Endometrial microvascular endothelial cells (primary cell): Measurements from ENCODE around the gene AP3S2. TPM values are rescaled to one million over a fixed set of nuclear protein-coding genes. Genes with fewer than 3 reads are reported as not detected.
"Not testable (repeated sequence)": the region's sequence is repeated elsewhere in the genome, so short reads cannot be mapped to it uniquely, and the experiment has no call there.

Source experiments
- in situ Hi-C: cut with HindIII; loops from 2 replicates; pipeline ENCODE4 v1.10.0; 2017; ENCODE audit warnings: low sequenced_read_pairs, low pct_unique_long_range_greater_than_20kb; ENCODE audit errors: inconsistent ontology term
- total RNA-seq: library from RNA; depleted of rRNA; stranded (reverse); fragments of >200 nt; gene quantifications from one replicate; pipeline ENCODE4 v1.2.3, GENCODE V29; 2015; ENCODE audit errors: inconsistent ontology term

The AP3S2 gene
- total RNA-seq, 1 donor from 2014 or later, result 52.5 TPM

- in situ Hi-C loops, result no loop called here
These were observed 12.1 kb upstream of the AP3S2 start for GRCh38 chr15:89905846-89906378.

- in situ Hi-C loops, result no loop called here
These were observed 10.7 kb upstream of the AP3S2 start for GRCh38 chr15:89904519-89904918.

- in situ Hi-C loops, result no loop called here
These were observed 10.0 kb upstream of the AP3S2 start for GRCh38 chr15:89903858-89904130.

- in situ Hi-C loops, result no loop called here
These were observed 9.4 kb upstream of the AP3S2 start for GRCh38 chr15:89903015-89903857.

GRCh38 chr15:89900849-89901248 lies 7.1 kb upstream of the AP3S2 start:
- in situ Hi-C loops, result no loop called here

GRCh38 chr15:89899951-89900567 lies 6.3 kb upstream of the AP3S2 start:
- in situ Hi-C loops, result no loop called here

GRCh38 chr15:89899295-89899945 lies 5.6 kb upstream of the AP3S2 start:
- in situ Hi-C loops, result no loop called here

GRCh38 chr15:89898614-89899294 lies 5.0 kb upstream of the AP3S2 start:
- in situ Hi-C loops, result no loop called here

GRCh38 chr15:89898146-89898545 lies 4.4 kb upstream of the AP3S2 start:
- in situ Hi-C loops, result no loop called here

GRCh38 chr15:89893027-89893426 lies 767 bp downstream of the AP3S2 start:
- in situ Hi-C loops, result no loop called here

GRCh38 chr15:89888214-89888804 lies 5.5 kb downstream of the AP3S2 start:
- in situ Hi-C loops, result no loop called here

GRCh38 chr15:89885611-89886010 lies 8.2 kb downstream of the AP3S2 start:
- in situ Hi-C loops, result no loop called here

- in situ Hi-C loops, result not testable (repeated sequence)
These were observed 8.6 kb downstream of the AP3S2 start for GRCh38 chr15:89885179-89885578.

GRCh38 chr15:89883518-89883917 lies 10.3 kb downstream of the AP3S2 start:
- in situ Hi-C loops, result no loop called here

- in situ Hi-C loops, result no loop called here
These were observed 13.1 kb downstream of the AP3S2 start for GRCh38 chr15:89880727-89881126.

- in situ Hi-C loops, result loop anchor here (10.0 kb wide), 1 partner anchor 104 kb away; the partner anchor contains the start of gene MESP2
These were observed 15.5 kb downstream of the AP3S2 start for GRCh38 chr15:89878323-89878722.

- in situ Hi-C loops, result loop anchor here (10.0 kb wide), 1 partner anchor 102 kb away; the partner anchor contains the start of gene MESP2
These were observed 16.7 kb downstream of the AP3S2 start for GRCh38 chr15:89877083-89877425.

- in situ Hi-C loops, result loop anchor here (10.0 kb wide), 1 partner anchor 102 kb away; the partner anchor contains the start of gene MESP2
These were observed 17.3 kb downstream of the AP3S2 start for GRCh38 chr15:89876396-89877082.
